ENCODE data around the gene P3H2. TPM values are rescaled to one million over a fixed set of nuclear protein-coding genes. Genes with fewer than 3 reads are reported as not detected.
A peak's percentile ranks its signal among the peaks of the same experiment; 100 is the strongest.

Gene P3H2
- total RNA-seq, 5 donors from 2014 or later (not counting 1 experiment from before 2014, with no cell fraction given) = 0.16 to 0.50 (median 0.35) TPM; not detected in 2

- Mint-ChIP-seq H3K4me3 (no peak overlapping the region), H3K27me3 (peaks cover 21 to 30% of the 10 kb centered on the region in 2 donors), H3K9me3 (no peaks in the 10 kb centered on the region), H3K27ac (no peak overlapping the region), H3K4me1 (no peaks in the 10 kb centered on the region), H3K36me3 (no peaks in the 10 kb centered on the region)
- ChIA-PET POLR2A (interaction anchor here in 1 of 2 donors (0.6 kb wide), 1 partner anchor 779 kb away, joined by 3 read pairs; no protein-coding TSS in a partner anchor), CTCF (no interaction called here)
- H3K4me1 ChIP-seq (ENCODE audit: control insufficient read depth in 1 of 2, extremely low read depth in 1 of 2, insufficient read depth in 2 of 2, low read length in 2 of 2) = no peaks in the 10 kb centered on the region
- WGBS (ENCODE audit: insufficient coverage) = no CpG with 5 or more reads among the region's 1 CpG
- DNase-seq (no peak), ATAC-seq (replicated peaks in 1 of 4) (no peak)
- no peaks in the 10 kb centered on the region for H3K27me3 ChIP-seq (replicated peaks in 1 of 2; ENCODE audit: control insufficient read depth in 2 of 2, extremely low read depth in 1 of 2, insufficient read depth in 2 of 2, low read length in 1 of 2)
- no peaks in the 10 kb centered on the region for H3K36me3 ChIP-seq (ENCODE audit: control insufficient read depth in 2 of 2, extremely low read depth in 1 of 2, insufficient read depth in 1 of 2, low read length in 1 of 2)
- no peaks in the 10 kb centered on the region for H3K9me3 ChIP-seq
- no peak overlapping the region for H3K4me3 ChIP-seq (ENCODE audit: control insufficient read depth in 1 of 2, extremely low read depth in 1 of 2, low read length in 1 of 2)
- no peak overlapping the region for H3K27ac ChIP-seq (ENCODE audit: low read length)
Measured at GRCh38 chr3:190110826-190111225, 9.9 kb downstream of the P3H2 start.

- POLR2A ChIA-PET = no interaction called here
- Histone ChIP-seq H3K27ac (ENCODE audit: low read length) (no peak overlapping the region), H3K4me1 (ENCODE audit: control insufficient read depth in 1 of 2, extremely low read depth in 1 of 2, insufficient read depth in 2 of 2, low read length in 2 of 2) (no peaks in the 10 kb centered on the region), H3K9me3 (no peaks in the 10 kb centered on the region), H3K4me3 (ENCODE audit: control insufficient read depth in 1 of 2, extremely low read depth in 1 of 2, low read length in 1 of 2) (no peak overlapping the region), H3K27me3 (replicated peaks in 1 of 2; ENCODE audit: control insufficient read depth in 2 of 2, extremely low read depth in 1 of 2, insufficient read depth in 2 of 2, low read length in 1 of 2) (no peaks in the 10 kb centered on the region), H3K36me3 (ENCODE audit: control insufficient read depth in 2 of 2, extremely low read depth in 1 of 2, insufficient read depth in 1 of 2, low read length in 1 of 2) (no peaks in the 10 kb centered on the region)
- no peak for ATAC-seq (replicated peaks in 1 of 4)
- no peaks in the 10 kb centered on the region for H3K36me3 Mint-ChIP-seq
- H3K27ac Mint-ChIP-seq = no peak overlapping the region
- H3K27me3 Mint-ChIP-seq = peaks cover 22 to 29% of the 10 kb centered on the region in 2 donors
- H3K4me1 Mint-ChIP-seq = no peaks in the 10 kb centered on the region
- no peak for DNase-seq
- H3K9me3 Mint-ChIP-seq = no peaks in the 10 kb centered on the region
- CTCF ChIA-PET = no interaction called here
- H3K4me3 Mint-ChIP-seq = no peak overlapping the region
Measured at GRCh38 chr3:190109441-190109840, 11.3 kb downstream of the P3H2 start.

GRCh38 chr3:190108804-190109203 lies 11.9 kb downstream of the P3H2 start:
- H3K27ac ChIP-seq (ENCODE audit: low read length) = no peak overlapping the region
- H3K36me3 ChIP-seq (ENCODE audit: control insufficient read depth in 2 of 2, extremely low read depth in 1 of 2, insufficient read depth in 1 of 2, low read length in 1 of 2) = no peaks in the 10 kb centered on the region
- POLR2A ChIA-PET = no interaction called here
- ATAC-seq (replicated peaks in 1 of 4) (no peak), DNase-seq (no peak)
- no peaks in the 10 kb centered on the region for H3K4me1 ChIP-seq (ENCODE audit: control insufficient read depth in 1 of 2, extremely low read depth in 1 of 2, insufficient read depth in 2 of 2, low read length in 2 of 2)
- H3K27ac Mint-ChIP-seq = no peak overlapping the region
- no peaks in the 10 kb centered on the region for H3K9me3 Mint-ChIP-seq
- peaks cover 22 to 27% of the 10 kb centered on the region in 2 donors for H3K27me3 Mint-ChIP-seq
- no peaks in the 10 kb centered on the region for H3K36me3 Mint-ChIP-seq
- H3K27me3 ChIP-seq (replicated peaks in 1 of 2; ENCODE audit: control insufficient read depth in 2 of 2, extremely low read depth in 1 of 2, insufficient read depth in 2 of 2, low read length in 1 of 2) = no peaks in the 10 kb centered on the region
- CTCF ChIA-PET = no interaction called here
- H3K4me3 ChIP-seq (ENCODE audit: control insufficient read depth in 1 of 2, extremely low read depth in 1 of 2, low read length in 1 of 2) = no peak overlapping the region
- WGBS (ENCODE audit: insufficient coverage) = 100% methylated on average over 3 of the region's 6 CpGs
- H3K4me1 Mint-ChIP-seq = no peaks in the 10 kb centered on the region
- no peaks in the 10 kb centered on the region for H3K9me3 ChIP-seq
- H3K4me3 Mint-ChIP-seq = no peak overlapping the region

GRCh38 chr3:190105876-190106275 lies 14.8 kb downstream of the P3H2 start:
- H3K9me3 ChIP-seq = no peaks in the 10 kb centered on the region
- POLR2A ChIA-PET = no interaction called here
- peaks cover 4 to 10% (median 8%) of the 10 kb centered on the region in 3 donors for H3K4me1 Mint-ChIP-seq

DNA sequence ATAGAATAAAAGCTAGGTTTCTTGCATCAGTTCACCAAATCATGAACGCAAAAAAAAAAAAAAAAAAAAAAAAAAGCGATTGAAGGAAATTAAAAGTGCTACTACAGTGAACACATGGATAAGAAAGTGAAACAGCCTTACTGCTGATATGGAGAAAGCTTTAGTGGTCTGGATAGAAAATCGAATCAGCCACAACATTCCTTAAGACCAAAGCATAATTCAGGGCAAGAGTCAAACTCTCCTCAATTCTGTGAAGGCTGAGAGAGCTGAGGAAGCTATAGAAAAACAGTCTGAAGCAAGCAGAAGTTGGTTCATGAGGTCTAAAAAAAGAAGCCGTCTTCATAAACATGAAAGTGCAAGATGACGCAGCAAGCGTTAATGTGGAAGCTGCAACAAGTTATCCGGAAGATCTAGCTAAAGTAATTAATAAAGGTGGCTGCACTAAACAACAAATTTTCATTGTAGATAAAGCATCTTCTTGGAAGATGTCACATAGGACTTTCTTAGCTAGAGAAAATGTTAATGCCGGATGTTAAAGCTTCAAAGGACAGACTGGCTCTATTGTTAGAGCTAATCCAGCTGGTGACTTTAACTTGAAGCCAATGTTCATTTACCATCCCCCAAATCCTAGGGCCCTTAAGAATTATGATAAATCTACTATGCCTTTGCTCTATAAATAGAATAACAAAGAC lies 19.2 kb downstream of the P3H2 start:
- H3K4me1 Mint-ChIP-seq = peaks cover 4 to 11% (median 10%) of the 10 kb centered on the region in 3 donors
- H3K36me3 Mint-ChIP-seq = no peaks in the 10 kb centered on the region
- no peaks in the 10 kb centered on the region for H3K36me3 ChIP-seq (ENCODE audit: control insufficient read depth in 2 of 2, extremely low read depth in 1 of 2, insufficient read depth in 1 of 2, low read length in 1 of 2)
- CTCF ChIA-PET = interaction anchor here in 1 of 2 donors (0.6 to 0.7 kb wide), 2 partner anchors 165 to 1214 kb away, joined by 3 to 4 read pairs; no protein-coding TSS in a partner anchor
- DNase-seq = no peak
- ATAC-seq (replicated peaks in 1 of 4) = no peak
- no CpG with 5 or more reads among the region's 8 CpGs for WGBS (ENCODE audit: insufficient coverage)
- no peak overlapping the region for H3K4me3 ChIP-seq (ENCODE audit: control insufficient read depth in 1 of 2, extremely low read depth in 1 of 2, low read length in 1 of 2)
- H3K4me1 ChIP-seq (ENCODE audit: control insufficient read depth in 1 of 2, extremely low read depth in 1 of 2, insufficient read depth in 2 of 2, low read length in 2 of 2) = no peaks in the 10 kb centered on the region
- H3K27ac ChIP-seq (ENCODE audit: low read length) = no peak overlapping the region
- no peaks in the 10 kb centered on the region for H3K9me3 ChIP-seq
- H3K27me3 ChIP-seq (replicated peaks in 1 of 2; ENCODE audit: control insufficient read depth in 2 of 2, extremely low read depth in 1 of 2, insufficient read depth in 2 of 2, low read length in 1 of 2) = no peaks in the 10 kb centered on the region
- H3K9me3 Mint-ChIP-seq = no peaks in the 10 kb centered on the region
- H3K27me3 Mint-ChIP-seq = peaks cover 9 to 11% of the 10 kb centered on the region in 2 donors
- no peak overlapping the region for H3K27ac Mint-ChIP-seq
- POLR2A ChIA-PET = no interaction called here
- peak overlapping the region in 2 of 3 donors; percentile 5 to 9 for H3K4me3 Mint-ChIP-seq

More at GRCh38 chr3:190105876-190106275, 14.8 kb downstream of the P3H2 start:
- H3K4me3 ChIP-seq (ENCODE audit: control insufficient read depth in 1 of 2, extremely low read depth in 1 of 2, low read length in 1 of 2) = no peak overlapping the region
- no peaks in the 10 kb centered on the region for H3K36me3 Mint-ChIP-seq
- no peak overlapping the region for H3K27ac ChIP-seq (ENCODE audit: low read length)
- no peak overlapping the region for H3K27ac Mint-ChIP-seq
- H3K27me3 ChIP-seq (replicated peaks in 1 of 2; ENCODE audit: control insufficient read depth in 2 of 2, extremely low read depth in 1 of 2, insufficient read depth in 2 of 2, low read length in 1 of 2) = no peaks in the 10 kb centered on the region
- no peak overlapping the region for H3K4me3 Mint-ChIP-seq
- WGBS (ENCODE audit: insufficient coverage) = no CpG with 5 or more reads among the region's 1 CpG
- H3K9me3 Mint-ChIP-seq = no peaks in the 10 kb centered on the region
- DNase-seq (no peak), ATAC-seq (replicated peaks in 1 of 4) (no peak)
- peaks cover 15 to 18% of the 10 kb centered on the region in 2 donors for H3K27me3 Mint-ChIP-seq
- CTCF ChIA-PET = no interaction called here
- H3K4me1 ChIP-seq (ENCODE audit: control insufficient read depth in 1 of 2, extremely low read depth in 1 of 2, insufficient read depth in 2 of 2, low read length in 2 of 2) = no peaks in the 10 kb centered on the region
- no peaks in the 10 kb centered on the region for H3K36me3 ChIP-seq (ENCODE audit: control insufficient read depth in 2 of 2, extremely low read depth in 1 of 2, insufficient read depth in 1 of 2, low read length in 1 of 2)

- Mint-ChIP-seq H3K27me3 (peaks cover 8 to 15% of the 10 kb centered on the region in 2 donors), H3K4me3 (no peak overlapping the region), H3K9me3 (peaks cover 0 to 4% (median 0%) of the 10 kb centered on the region in 3 donors), H3K27ac (no peak overlapping the region), H3K36me3 (no peaks in the 10 kb centered on the region), H3K4me1 (peaks cover 4 to 11% (median 10%) of the 10 kb centered on the region in 3 donors)
- Histone ChIP-seq H3K27ac (ENCODE audit: low read length) (no peak overlapping the region), H3K4me3 (ENCODE audit: control insufficient read depth in 1 of 2, extremely low read depth in 1 of 2, low read length in 1 of 2) (no peak overlapping the region), H3K4me1 (ENCODE audit: control insufficient read depth in 1 of 2, extremely low read depth in 1 of 2, insufficient read depth in 2 of 2, low read length in 2 of 2) (no peaks in the 10 kb centered on the region), H3K36me3 (ENCODE audit: control insufficient read depth in 2 of 2, extremely low read depth in 1 of 2, insufficient read depth in 1 of 2, low read length in 1 of 2) (no peaks in the 10 kb centered on the region), H3K27me3 (replicated peaks in 1 of 2; ENCODE audit: control insufficient read depth in 2 of 2, extremely low read depth in 1 of 2, insufficient read depth in 2 of 2, low read length in 1 of 2) (no peaks in the 10 kb centered on the region), H3K9me3 (no peaks in the 10 kb centered on the region)
- no CpG with 5 or more reads among the region's 6 CpGs for WGBS (ENCODE audit: insufficient coverage)
- ATAC-seq (replicated peaks in 1 of 4) (no peak), DNase-seq (no peak)
- ChIA-PET POLR2A (interaction anchor here in 1 of 2 donors (0.5 kb wide), 1 partner anchor 18 kb away, joined by 3 read pairs; no protein-coding TSS in a partner anchor), CTCF (no interaction called here)
Measured at GRCh38 chr3:190099099-190099498, 21.6 kb downstream of the P3H2 start.
